Measurements from ENCODE around the gene PCNT.

GRCh38 chr21:46399686-46400085 lies 75.7 kb downstream of the PCNT start:
- TF ChIP-seq, protein P1, sequence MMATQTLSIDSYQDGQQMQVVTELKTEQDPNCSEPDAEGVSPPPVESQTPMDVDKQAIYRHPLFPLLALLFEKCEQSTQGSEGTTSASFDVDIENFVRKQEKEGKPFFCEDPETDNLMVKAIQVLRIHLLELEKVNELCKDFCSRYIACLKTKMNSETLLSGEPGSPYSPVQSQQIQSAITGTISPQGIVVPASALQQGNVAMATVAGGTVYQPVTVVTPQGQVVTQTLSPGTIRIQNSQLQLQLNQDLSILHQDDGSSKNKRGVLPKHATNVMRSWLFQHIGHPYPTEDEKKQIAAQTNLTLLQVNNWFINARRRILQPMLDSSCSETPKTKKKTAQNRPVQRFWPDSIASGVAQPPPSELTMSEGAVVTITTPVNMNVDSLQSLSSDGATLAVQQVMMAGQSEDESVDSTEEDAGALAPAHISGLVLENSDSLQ (IDR thresholded peaks at IDR 0.05) = no peak
- TF ChIP-seq LEF1 (IDR thresholded peaks at IDR 0.05; ENCODE audit: borderline replicate concordance) (no peak), ZNF384 (IDR thresholded peaks at IDR 0.05) (no peak), FOXK2 (IDR thresholded peaks at IDR 0.05) (no peak), BHLHE40 (IDR thresholded peaks at IDR 0.05; ENCODE audit: borderline replicate concordance) (no peak), FOXA1 (IDR thresholded peaks at IDR 0.05) (no peak), FOXM1 (IDR thresholded peaks at IDR 0.05; ENCODE audit: borderline replicate concordance) (no peak), SUZ12 (IDR thresholded peaks at IDR 0.05) (no peak), SP1 (IDR thresholded peaks at IDR 0.05) (no peak), HDGF (IDR thresholded peaks at IDR 0.05; ENCODE audit: borderline replicate concordance) (no peak), ELF4 (IDR thresholded peaks at IDR 0.05) (no peak), NFRKB (IDR thresholded peaks at IDR 0.05) (no peak), TARDBP (IDR thresholded peaks at IDR 0.05) (no peak)
